Choroid plexus epithelial cell (primary cell): ENCODE measurements around the gene NKD1.

ENCODE experiments used
- DNase-seq: peaks from one replicate; pipeline ENCODE4 v3.0.0-alpha.2; 2010; ENCODE audit warnings: low read depth
- H3K4me3 ChIP-seq: 2 replicates; pipeline ENCODE4 v1.5.1; 2011; ENCODE audit warnings: low read depth, mild to moderate bottlenecking, control low read depth, low read length, moderate library complexity
- CTCF ChIP-seq: conservative IDR thresholded peaks from 2 replicates; pipeline ENCODE4 v1.5.1; 2011; ENCODE audit warnings: low read depth, mild to moderate bottlenecking, control low read depth, inconsistent platforms, low read length, moderate library complexity

NKD1 gene

GRCh38 chr16:50684823-50685461, 136.7 kb downstream of the NKD1 start:
- H3K4me3 ChIP-seq: no peak overlapping the region
- DNase-seq: no peak
- TF ChIP-seq CTCF: no peak

GRCh38 chr16:50685462-50686063, 137.4 kb downstream of the NKD1 start:
- H3K4me3 ChIP-seq: no peak overlapping the region
- DNase-seq: no peak

GRCh38 chr16:50688083-50688482, 139.9 kb downstream of the NKD1 start:
- no peak for DNase-seq
- no peak overlapping the region for H3K4me3 ChIP-seq
- no peak for TF ChIP-seq CTCF

More at GRCh38 chr16:50685462-50686063, 137.4 kb downstream of the NKD1 start:
- TF ChIP-seq CTCF: no peak

- no peak for TF ChIP-seq CTCF
- no peak for DNase-seq
- H3K4me3 ChIP-seq: no peak overlapping the region
These were observed 140.7 kb downstream of the NKD1 start for GRCh38 chr16:50688867-50689266.

GRCh38 chr16:50690177-50690576, 142.0 kb downstream of the NKD1 start:
- no peak for DNase-seq
- H3K4me3 ChIP-seq: no peak overlapping the region
- no peak for TF ChIP-seq CTCF

- no peak for DNase-seq
- no peak overlapping the region for H3K4me3 ChIP-seq
- no peak for TF ChIP-seq CTCF
These were observed 144.4 kb downstream of the NKD1 start for GRCh38 chr16:50692644-50692998.
